HEK293T (cell line): ENCODE measurements around the gene F2.

ENCODE experiments used
- TARDBP ChIP-seq: fragments of 450-650 bp; IDR thresholded peaks from 2 replicates; pipeline ENCODE4 v1.6.1; 2016
- ZNF384 ChIP-seq: fragments of 450-650 bp; IDR thresholded peaks from 2 replicates; pipeline ENCODE4 v1.6.1; 2016

GRCh38 chr11:46675949-46676348, 43.1 kb upstream of the F2 start:
- no peak for TF ChIP-seq ZNF384
- TF ChIP-seq TARDBP: no peak
